ENCODE data around the gene POLR3C. TPM values are rescaled to one million over a fixed set of nuclear protein-coding genes. Genes with fewer than 3 reads are reported as not detected.

The POLR3C gene
- total RNA-seq, 1 donor from 2014 or later, result 38.4 TPM

DNA sequence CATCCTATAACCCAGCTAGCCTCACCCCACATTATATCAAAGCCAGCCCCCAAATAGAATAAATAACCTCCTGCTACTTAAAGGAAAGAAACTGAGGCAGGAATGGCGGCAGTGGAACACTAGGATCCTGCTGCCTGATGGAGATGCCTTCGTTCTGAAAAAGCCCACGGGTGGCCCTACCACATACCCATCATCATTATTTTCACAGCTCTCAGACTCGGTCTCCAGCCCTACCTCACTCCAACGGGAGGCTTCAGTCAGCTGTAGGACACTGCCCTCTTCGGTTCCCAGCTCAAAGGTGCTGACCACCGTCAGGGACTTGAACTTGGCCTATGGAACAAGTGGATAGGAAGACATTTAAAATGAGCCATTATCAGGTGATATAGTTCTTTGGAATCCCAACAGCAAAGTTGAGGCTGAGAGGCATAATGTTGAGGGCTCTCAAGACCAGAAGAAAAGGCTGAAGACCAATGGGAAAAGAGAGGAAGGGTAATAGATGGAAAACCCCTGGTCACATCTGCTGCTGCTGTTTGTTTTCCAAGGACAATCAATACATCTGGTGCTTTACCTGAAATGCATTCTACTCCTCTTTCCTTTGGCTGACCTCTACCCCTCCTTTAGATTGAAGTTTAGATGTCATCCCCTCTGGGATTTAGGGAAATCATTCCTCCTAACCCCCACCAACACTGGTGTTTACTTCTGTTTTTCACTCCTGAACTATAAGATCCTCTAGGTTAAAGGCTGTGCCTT is 69.5 kb downstream of the POLR3C start:
- Mint-ChIP-seq H3K27me3 (ENCODE audit: low read depth) (peaks cover 5% of the 10 kb centered on the region), H3K9me3 (no peaks in the 10 kb centered on the region), H3K4me1 (peaks cover 12% of the 10 kb centered on the region), H3K4me3 (no peak overlapping the region), H3K36me3 (ENCODE audit: low read depth) (no peaks in the 10 kb centered on the region), H3K27ac (ENCODE audit: unreplicated experiment) (no peak overlapping the region)
- no peak for DNase-seq (ENCODE audit: low read depth, low spot score)
- TF ChIP-seq CTCF (conservative IDR thresholded peaks at IDR 0.05), result no peak

Small RNA genes lying within 50 kb of the gene (microRNA-seq; reads per million reads assigned to microRNA genes)
- 1.8 reads per million for gene MIR6736

Other genes starting within 250 kb of the POLR3C start
- 27.2 and 29.0 TPM in 2 replicates for gene GPR89A, start 216.2 kb upstream of the POLR3C start, total RNA-seq
- 0.33 and 1.0 TPM in 2 replicates for gene PDZK1, start 116.8 kb upstream of the POLR3C start, total RNA-seq
- gene CD160, start 104.7 kb upstream of the POLR3C start, total RNA-seq, result not detected in 2 replicates
- 12.5 and 13.4 TPM in 2 replicates for gene RNF115, start 105 bp upstream of the POLR3C start, total RNA-seq
- gene NUDT17, start 21.4 kb downstream of the POLR3C start, total RNA-seq, result 4.5 TPM in 2 replicates
- 35.1 and 38.7 TPM in 2 replicates for gene PIAS3, start 34.9 kb downstream of the POLR3C start, total RNA-seq
- gene ANKRD35, start 61.7 kb downstream of the POLR3C start, total RNA-seq, result 0.07 and 0.11 TPM in 2 replicates
- 0.55 and 1.0 TPM in 2 replicates for gene ITGA10, start 85.8 kb downstream of the POLR3C start, total RNA-seq
- 18.7 and 22.1 TPM in 2 replicates for gene PEX11B, start 94.5 kb downstream of the POLR3C start, total RNA-seq
- 273 and 285 TPM in 2 replicates for gene RBM8A, start 103.3 kb downstream of the POLR3C start, total RNA-seq
- gene LIX1L, start 133.8 kb downstream of the POLR3C start, total RNA-seq, result 36.0 and 37.5 TPM in 2 replicates
- 0.49 and 1.2 TPM in 2 replicates for gene ANKRD34A, start 140.4 kb downstream of the POLR3C start, total RNA-seq
- gene POLR3GL, start 140.5 kb downstream of the POLR3C start, total RNA-seq, result 14.6 and 15.5 TPM in 2 replicates
- gene TXNIP, start 172.4 kb downstream of the POLR3C start, total RNA-seq, result 83.5 and 90.8 TPM in 2 replicates
- gene HJV, start 197.5 kb downstream of the POLR3C start, total RNA-seq, result not detected in 2 replicates

All from neural crest cell (in vitro differentiated cells).